ENCODE data around the gene KRTAP4-6.
"Not testable (repeated sequence)": the region's sequence is repeated elsewhere in the genome, so short reads cannot be mapped to it uniquely, and the experiment has no call there.

The KRTAP4-6 gene

DNA sequence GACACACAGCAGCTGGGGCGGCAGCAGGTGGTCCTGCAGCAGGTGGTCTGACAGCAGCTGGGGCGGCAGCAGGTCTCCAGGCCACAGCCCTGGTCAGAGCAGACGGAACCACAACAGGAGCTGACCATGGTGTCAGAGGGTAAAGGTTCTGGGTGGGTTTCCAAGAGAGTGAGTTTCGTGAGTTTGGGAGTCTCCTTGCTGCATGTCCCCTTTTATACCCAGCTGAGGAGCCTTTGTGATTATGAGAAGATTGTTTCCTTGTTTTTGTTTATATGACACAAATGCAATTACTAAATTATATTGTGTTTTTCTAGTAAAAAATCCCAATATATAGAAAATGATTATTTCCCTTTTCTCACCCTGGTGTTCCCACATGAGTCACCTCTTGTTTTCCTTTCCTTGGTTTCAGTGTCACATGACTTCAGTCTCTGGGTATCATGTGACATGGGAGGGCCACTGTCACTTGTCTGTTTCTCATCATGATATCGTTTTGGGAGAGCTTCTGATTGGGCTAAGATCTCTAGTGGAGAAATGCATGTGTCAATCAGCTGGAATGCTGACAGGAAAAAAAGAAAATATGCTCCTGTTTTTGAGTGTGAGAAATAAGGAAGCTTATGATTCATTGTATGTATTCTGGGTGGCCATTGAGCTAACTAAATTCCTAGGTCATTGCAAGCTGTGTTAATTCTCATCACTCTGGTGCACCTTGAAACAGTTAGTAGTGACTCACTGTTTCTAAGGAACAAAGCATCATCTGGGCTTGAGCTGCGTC lies at the start of gene KRTAP4-6:
Gene KRTAP4-6, minus strand, starts transcription at position 185 of the 772 bp plus-strand sequence. Its CDS starts 57 bp downstream, at position 128.
- DNase-seq (ENCODE audit: low read depth): no peak

DNA sequence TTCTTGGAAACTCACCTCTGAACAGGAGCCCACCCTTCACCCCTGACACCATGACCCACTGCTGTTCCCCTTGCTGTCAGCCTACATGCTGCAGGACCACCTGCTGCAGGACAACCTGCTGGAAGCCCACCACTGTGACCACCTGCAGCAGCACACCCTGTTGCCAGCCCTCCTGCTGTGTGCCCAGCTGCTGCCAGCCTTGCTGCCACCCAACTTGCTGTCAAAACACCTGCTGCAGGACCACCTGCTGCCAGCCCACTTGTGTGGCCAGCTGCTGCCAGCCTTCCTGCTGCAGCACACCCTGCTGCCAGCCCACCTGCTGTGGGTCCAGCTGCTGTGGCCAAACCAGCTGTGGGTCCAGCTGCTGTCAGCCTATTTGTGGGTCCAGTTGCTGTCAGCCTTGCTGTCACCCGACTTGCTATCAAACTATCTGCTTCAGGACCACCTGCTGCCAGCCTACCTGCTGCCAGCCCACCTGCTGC lies 49.5 kb upstream of the KRTAP4-6 start, which contains the start of gene KRTAP9-1:
Gene KRTAP9-1, plus strand, starts transcription at position 51 of the 482 bp plus-strand sequence. Its CDS starts 0 bp downstream, at position 51.
- not testable (repeated sequence) for DNase-seq (ENCODE audit: low read depth)

DNA sequence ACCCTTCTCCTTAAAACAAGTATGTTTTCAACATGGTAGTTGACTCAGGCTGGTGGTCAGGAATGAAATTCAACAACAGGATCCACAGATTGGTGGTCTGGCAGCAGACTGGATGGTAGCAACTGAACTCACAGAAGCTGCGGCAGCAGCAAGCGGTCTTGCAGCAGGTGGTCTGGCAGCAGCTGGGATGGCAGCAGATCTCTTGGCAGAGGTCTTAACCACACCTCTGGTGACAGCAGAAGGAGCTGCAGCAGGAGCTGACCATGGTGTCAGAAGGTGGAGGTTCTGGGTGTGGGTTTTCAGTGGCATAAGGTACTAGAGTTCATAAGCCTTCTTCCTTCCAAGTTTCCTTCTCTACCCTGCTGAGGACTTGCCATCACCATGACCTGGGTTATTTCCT lies 46.5 kb upstream of the KRTAP4-6 start:
- DNase-seq (ENCODE audit: low read depth): no peak

DNA sequence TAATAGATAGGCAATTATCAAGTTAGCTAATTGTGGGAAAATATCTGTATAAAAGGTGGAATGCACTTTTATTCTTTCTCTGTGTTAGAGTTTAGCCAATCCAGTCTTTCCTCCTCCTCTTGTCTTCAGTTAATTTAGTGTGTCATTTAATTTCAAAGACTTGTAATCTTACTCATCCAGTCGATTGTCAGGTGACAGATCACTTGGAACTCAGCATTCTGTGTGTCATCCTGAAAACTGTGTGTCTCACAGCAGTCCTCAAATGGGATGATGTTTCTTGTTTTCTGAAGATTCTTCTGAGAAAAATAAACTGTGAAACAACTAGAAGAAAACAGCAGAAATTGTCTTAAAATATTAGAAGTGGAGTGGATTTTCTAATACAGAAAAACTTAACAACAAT lies 44.7 kb upstream of the KRTAP4-6 start:
- no peak for DNase-seq (ENCODE audit: low read depth)

DNA sequence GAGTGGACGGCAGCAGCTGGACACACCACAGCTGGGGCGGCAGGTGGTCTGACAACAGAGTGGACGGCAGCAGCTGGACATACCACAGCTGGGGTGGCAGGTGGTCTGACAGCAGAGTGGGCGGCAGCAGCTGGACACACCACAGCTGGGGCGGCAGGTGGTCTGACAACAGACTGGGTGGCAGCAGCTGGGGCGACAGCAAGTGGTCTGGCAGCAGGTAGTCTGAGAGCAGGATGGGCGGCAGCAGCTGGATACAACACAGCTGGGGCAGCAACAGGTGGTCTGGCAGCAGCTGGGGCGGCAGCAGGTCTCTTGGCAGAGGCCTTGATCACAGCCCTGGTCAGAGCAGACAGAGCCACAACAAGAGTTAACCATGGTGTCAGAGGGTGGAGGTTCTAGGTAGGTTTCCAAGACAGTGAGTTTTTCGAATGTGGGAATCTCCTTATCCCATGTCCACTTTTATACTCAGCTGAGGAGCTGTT lies 44.2 kb upstream of the KRTAP4-6 start, which contains the start of gene KRTAP4-1:
Gene KRTAP4-1, minus strand, starts transcription at position 432 of the 482 bp plus-strand sequence. Its CDS starts 57 bp downstream, at position 375.
- no peak for DNase-seq (ENCODE audit: low read depth)

DNA sequence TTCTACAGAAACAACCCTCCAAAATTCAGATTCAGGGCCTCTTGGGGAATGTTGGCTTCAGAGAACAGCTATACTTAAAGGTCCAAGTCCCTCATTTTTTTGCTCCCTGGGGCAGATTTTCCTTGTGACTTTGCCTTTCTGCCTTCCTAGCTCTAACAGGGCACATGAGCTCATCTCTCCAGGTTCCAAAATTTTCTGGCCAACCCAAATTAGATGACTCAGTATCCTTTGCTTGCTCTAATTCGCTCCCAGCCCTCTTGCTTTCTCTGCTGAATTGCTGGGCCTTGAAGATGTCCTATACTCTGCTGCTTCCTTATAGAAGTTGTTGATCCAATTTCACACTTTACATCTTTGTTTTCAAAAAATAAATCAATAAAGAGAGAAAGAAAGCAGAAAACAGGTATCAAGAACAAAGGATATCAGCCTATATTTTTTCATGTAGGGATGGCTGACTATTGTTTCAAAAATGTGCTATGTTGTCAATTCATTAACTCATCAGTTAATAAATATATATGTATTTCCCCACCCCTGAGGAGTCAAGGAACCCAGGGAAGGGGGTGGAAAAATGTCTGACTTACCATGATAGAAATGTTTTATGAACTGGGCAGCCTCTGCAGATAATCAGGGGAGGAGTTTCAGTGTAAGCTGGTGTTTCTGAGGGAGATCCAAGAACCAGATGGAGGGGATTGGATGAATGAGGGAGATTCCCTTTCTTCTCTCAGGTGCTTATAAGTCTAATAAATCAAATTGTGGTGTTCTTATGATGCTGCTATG lies 38.7 kb upstream of the KRTAP4-6 start:
- DNase-seq (ENCODE audit: low read depth): no peak

DNA sequence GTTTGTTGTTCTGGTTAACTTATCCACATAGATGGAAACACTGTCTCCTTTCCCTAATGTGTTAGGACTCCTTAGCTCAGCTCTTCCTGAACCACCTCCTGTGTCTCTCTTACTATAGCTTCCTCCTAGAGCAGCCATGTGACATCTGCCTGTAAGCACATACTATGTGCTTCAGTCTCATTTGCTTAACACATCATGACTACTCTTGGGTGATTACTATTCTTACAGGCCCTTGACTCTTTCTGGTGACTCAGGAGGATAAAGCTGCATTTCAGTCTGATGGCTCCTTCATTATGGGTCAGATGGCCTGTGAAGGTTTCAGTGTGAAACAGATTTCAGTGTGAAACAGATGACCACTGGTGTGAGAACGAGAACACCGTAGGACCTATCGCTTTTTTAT lies 38.0 kb upstream of the KRTAP4-6 start:
- no peak for DNase-seq (ENCODE audit: low read depth)

DNA sequence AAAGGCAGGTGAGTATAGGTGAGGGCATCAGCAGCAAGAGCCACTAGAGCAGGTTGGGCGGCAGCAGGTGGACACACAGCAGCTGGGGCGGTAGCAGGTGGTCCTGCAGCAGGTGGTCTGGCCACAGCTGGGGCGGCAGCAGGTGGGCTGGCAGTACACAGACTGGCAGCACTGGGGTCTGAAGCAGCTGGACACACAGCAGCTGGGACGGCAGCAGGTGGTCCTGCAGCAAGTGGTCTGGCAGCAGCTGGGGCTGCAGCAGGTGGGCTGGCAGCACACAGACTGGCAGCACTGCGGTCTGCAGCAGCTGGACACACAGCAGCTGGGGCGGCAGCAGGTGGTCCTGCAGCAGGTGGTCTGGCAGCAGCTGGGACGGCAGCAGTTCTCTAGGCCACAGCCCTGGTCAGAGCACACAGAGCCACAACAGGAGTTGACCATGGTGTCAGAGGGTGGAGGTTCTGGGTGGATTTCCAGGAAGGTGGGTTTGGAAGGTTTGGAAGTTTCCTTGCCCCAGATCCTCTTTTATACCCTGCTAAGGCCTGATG lies 37.5 kb upstream of the KRTAP4-6 start, which contains the start of gene KRTAP4-2:
Gene KRTAP4-2, minus strand, starts transcription at position 495 of the 545 bp plus-strand sequence. Its CDS starts 57 bp downstream, at position 438.
- DNase-seq (ENCODE audit: low read depth): no peak

DNA sequence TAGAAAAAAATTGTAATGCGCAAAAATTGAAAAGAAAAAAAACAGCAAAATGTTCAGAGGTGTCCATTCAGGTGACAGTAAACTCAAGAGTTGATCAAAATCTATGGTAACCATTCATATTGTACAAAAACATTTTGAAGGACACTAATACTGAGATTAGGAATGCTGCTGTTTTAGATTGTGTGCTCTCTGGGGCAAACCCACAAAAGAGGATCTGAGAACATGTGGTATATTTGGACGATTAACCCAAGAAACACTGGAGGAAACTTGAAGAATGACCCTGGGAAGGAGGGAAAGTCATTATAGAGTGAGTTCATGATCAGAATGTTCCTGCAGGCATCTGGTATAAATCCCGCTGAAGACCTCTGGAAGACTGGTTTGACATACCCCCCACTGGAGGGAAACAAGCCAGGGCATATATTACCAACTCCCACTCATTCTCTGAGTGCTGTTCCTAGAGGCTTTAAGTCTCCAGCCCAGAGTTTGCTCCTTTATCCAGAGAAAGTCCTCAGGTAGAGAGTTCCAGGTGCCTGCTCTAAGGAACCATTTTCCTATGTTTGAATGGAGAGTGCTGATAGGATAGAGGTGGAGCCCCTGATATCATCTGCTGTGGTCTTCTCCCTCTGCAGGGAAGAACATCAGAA lies 36.5 kb upstream of the KRTAP4-6 start:
- DNase-seq (ENCODE audit: low read depth): no peak

DNA sequence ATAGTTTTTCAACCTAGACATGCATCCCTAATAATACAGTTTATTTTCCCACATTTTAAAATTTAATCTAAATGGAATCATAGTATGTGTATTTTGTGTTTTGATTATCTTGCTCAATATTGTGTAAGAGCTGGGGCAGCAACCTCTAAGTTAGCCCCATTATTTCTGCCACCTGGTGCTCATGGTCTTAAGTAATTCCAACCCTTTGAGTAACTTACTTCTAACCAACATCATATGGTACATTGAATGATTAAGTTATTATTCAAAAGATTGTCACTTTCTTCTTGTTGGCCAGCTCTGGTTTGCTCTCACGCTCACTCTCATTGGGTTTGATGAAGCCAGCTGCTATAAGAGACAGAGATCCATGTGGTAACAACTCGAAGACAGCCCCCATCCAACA lies 31.5 kb upstream of the KRTAP4-6 start:
- DNase-seq (ENCODE audit: low read depth): no peak

DNA sequence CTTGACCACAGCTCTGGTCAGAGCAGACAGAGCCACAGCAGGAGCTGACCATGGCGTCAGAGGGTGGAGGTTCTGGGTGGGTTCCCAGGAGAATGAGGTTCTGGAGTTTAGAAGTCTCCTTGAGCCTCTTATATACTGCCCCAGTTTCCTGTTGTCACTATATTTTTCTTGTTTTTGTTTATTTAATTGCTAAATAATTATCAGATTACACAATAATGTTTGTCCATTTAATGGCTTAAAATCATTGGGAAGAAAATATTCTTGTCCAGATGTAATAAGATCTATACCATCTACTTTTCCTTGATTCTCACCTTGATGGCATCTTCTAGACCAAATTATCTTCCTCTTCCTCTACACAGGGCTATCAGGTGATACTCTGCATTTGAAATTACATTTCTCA lies 27.8 kb upstream of the KRTAP4-6 start, which contains the start of gene KRTAP4-3:
Gene KRTAP4-3, minus strand, starts transcription at position 101 of the 400 bp plus-strand sequence. Its CDS starts 49 bp downstream, at position 52.
- no peak for DNase-seq (ENCODE audit: low read depth)

DNA sequence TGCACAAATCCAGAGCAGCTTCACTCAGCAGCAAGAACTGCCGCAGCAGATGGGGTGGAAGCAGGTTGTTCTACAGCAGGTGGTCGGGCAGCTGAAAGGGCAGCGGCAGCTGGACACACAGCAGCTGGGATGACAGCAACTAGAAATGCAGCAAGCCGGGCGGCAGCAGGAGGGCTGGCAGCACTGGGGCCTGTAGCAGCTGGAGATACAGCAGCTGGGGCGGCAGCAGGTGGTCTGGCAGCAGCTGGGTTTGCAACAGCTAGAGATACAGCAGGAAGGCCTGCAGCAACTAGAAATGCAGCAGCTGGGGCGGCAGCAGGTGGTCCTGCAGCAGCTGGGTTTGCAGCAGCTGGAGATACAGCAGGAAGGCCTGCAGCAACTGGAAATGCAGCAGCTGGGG lies 27.2 kb upstream of the KRTAP4-6 start:
- no peak for DNase-seq (ENCODE audit: low read depth)

DNA sequence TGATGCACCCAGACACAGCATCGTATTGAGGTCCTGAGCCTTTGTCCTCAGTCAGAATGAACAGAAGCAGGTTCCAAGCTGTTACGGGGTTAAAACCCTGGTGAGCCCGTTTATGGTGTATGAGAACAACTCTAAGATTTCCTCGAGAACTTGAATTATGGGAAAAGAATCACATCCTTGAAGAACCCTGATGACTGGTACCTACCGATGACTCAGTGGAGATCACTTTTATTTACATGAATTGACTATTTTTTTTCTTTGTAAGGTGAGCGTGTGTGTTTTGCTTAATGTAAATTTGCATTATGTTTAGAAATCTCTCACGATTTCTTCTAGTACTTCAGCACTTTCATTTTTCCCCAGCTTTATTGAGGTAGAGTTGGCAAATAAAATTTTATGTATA lies 23.5 kb upstream of the KRTAP4-6 start:
- DNase-seq (ENCODE audit: low read depth): no peak

DNA sequence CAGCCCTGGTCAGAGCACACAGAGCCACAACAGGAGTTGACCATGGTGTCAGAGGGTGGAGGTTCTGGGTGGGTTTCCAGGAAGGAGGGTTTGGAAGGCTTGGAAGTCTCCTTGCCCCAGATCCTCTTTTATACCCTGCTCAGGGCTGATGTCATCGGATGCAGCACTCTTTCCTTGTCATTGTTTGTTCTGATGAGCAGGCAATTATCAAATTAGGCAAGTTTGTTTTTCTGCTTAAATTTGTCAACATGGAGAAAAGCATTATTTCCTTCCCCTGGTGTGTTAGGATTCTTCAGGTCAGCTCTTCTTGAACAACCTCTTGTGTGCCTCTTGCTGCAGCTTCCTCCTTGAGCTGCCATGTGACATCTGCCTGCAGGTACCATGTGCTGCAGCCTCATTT lies 20.3 kb upstream of the KRTAP4-6 start, which contains the start of gene KRTAP4-4:
Gene KRTAP4-4, minus strand, starts transcription at position 101 of the 400 bp plus-strand sequence. Its CDS starts 57 bp downstream, at position 44.
- no peak for DNase-seq (ENCODE audit: low read depth)

DNA sequence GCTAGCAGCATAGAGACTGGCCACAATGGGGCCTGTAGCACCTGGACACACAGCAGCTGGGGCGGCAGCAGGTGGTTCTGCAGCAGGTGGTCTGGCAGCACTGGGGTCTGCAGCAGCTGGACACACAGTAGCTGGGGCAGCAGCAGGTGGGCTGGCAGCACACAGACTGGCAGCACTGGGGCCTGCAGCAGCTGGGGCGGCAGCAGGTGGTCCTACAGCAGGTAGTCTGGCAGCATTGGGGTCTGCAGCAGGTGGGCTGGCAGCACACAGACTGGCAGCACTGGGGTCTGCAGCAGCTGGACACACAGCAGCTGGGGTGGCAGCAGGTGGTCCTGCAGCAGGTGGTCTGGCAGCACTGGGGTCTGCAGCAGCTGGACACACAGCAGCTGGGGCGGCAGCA lies 19.8 kb upstream of the KRTAP4-6 start:
- DNase-seq (ENCODE audit: low read depth): not testable (repeated sequence)

DNA sequence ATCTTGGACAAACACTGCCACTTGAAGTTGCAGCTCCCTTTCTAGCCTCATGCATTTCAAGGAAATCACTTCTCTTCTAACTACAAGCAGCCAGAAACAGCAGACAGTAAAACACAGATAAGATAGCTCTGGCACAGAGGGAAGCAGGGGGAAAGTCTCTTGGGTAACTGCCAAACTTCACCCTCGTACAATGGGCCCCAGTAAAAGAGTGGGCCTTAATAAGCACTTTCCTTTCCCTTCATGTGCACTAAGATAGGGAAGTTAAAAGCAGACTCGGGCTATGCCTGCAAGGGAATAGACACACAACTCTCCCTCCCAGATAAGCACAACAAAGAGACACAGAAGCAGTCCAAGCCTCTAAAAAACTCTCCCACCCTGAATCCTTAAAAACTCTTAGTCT lies 13.5 kb upstream of the KRTAP4-6 start:
- no peak for DNase-seq (ENCODE audit: low read depth)

DNA sequence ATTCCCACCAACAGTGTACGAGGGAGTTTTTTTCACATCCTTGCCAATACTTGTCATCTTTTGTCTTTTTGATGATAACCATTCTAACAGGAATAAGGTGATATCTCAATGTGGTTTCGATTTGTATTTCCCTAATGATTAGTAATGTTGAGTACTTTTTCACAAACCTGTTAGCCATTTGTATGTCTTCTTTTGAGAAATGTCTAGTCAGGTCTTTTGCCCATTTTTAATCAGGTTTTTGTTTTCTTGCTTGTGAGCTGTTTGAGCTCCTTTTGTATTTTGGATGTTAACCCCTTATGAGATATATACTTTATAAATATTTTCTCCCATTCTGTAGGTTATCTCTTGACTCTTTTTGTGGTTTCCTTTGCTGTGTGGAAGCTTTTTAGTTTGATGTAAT lies 11.2 kb upstream of the KRTAP4-6 start:
- DNase-seq (ENCODE audit: low read depth): no peak

DNA sequence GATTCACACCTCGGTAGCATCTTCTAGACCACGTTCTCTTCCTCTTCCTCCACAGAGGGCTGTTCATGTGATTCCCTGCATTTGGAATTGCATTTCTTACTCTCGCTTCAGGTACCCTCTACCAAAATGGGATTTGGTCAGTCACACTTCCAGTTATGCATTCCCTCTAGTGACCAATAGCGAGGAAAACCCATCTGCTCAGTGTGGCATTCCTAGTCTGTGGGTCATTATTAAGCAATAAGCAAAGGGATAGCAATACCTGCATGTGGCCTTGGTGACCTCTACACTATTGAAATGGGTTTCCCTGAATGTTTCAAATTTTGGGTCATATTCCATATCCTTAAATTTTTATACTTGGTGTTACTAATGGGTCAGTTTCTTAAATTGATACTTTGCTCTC lies 9.7 kb upstream of the KRTAP4-6 start:
- no peak for DNase-seq (ENCODE audit: low read depth)

DNA sequence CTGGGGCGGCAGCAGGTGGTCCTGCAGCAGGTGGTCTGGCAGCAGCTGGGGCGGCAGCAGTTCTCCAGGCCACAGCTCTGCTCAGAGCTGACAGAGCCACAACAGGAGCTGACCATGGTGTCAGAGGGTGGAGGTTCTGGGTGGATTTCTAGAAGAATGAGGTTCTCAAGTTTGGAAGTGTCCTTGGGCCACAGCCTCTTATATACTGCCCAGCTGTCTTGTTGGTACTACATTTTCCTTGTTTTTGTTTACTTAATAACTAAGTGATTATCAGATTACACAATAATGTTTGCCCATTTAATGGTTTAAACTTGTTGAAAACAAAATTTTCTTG lies 9.3 kb upstream of the KRTAP4-6 start, which contains the start of gene KRTAP4-5:
Gene KRTAP4-5, minus strand, starts transcription at position 174 of the 334 bp plus-strand sequence. Its CDS starts 58 bp downstream, at position 116.
- no peak for DNase-seq (ENCODE audit: low read depth)

DNA sequence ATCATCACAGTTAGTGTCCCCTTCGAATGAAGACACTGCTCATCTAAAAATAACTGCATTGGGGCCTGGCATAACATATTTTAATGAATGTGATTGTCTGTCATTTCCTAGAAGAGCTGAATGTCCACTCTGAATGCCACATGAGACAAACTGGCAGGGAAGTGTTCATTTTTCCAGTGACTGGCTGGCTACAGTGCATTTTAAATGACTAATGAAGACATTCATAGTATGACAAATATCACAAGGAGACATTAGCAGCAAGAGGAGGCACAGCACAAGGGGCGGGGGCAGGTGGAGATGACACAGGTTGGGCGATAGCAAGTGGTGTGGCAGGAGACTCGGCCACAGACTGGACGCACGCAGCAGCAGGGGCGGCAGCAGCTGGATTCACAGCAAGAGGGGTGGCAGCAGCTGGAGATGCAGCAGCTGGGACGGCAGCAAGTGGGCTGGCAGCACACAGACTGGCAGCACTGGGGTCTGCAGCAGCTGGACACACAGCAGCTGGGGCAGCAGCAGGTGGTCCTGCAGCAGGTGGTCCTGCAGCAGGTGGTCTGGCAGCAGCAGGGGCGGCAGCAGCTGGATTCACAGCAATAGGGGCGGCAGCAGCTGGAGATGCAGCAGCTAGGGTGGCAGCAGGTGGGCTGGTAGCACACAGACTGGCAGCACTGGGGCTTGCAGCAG lies 8.8 kb upstream of the KRTAP4-6 start:
- DNase-seq (ENCODE audit: low read depth): not testable (repeated sequence)

Measured in stimulated activated CD8-positive, alpha-beta memory T cell treated with anti-CD3 and anti-CD28 coated beads, Interleukin-15, amount 100 ng/mL, for 24 hours (primary cell).